Coronary artery (tissue), 2 donors: Measurements from ENCODE around the gene TPRA1.

Source experiments
- DNase-seq: peaks from one replicate; pipeline ENCODE4 v3.0.0-alpha.2; 2017; ENCODE audit warnings: low spot score
- H3K27ac ChIP-seq, 2 donors: fragments of 200-600 bp; sonication (generic); one replicate each; pipeline ENCODE4 v1.5.1; 2016 to 2019
- H3K4me3 ChIP-seq: fragments of 200-600 bp; sonication (generic); 2 replicates; pipeline ENCODE4 v1.5.1; 2016; ENCODE audit warnings: mild to moderate bottlenecking, moderate library complexity
- TF ChIP-seq, protein P1 (sequence below): fragments of 200-600 bp; sonication (generic); IDR thresholded peaks from one replicate; pipeline ENCODE4 v1.5.1; 2019; ENCODE audit warnings: antibody characterized with exemption

Gene TPRA1

GRCh38 chr3:127590593-127591465, at the start of gene TPRA1:
Gene TPRA1 (minus strand): TSS chr3:127590733. CDS start chr3:127580146, 10,587 bp downstream.
- H3K27ac ChIP-seq, result peak within 1 kb of the TSS; percentile 84 to 92
- H3K4me3 ChIP-seq, result peak within 1 kb of the TSS; percentile 95
- TF ChIP-seq, protein P1, sequence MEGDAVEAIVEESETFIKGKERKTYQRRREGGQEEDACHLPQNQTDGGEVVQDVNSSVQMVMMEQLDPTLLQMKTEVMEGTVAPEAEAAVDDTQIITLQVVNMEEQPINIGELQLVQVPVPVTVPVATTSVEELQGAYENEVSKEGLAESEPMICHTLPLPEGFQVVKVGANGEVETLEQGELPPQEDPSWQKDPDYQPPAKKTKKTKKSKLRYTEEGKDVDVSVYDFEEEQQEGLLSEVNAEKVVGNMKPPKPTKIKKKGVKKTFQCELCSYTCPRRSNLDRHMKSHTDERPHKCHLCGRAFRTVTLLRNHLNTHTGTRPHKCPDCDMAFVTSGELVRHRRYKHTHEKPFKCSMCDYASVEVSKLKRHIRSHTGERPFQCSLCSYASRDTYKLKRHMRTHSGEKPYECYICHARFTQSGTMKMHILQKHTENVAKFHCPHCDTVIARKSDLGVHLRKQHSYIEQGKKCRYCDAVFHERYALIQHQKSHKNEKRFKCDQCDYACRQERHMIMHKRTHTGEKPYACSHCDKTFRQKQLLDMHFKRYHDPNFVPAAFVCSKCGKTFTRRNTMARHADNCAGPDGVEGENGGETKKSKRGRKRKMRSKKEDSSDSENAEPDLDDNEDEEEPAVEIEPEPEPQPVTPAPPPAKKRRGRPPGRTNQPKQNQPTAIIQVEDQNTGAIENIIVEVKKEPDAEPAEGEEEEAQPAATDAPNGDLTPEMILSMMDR, result no peak
- DNase-seq, result peak; percentile 95

- TF ChIP-seq, protein P1, result no peak
- no peak overlapping the region for H3K27ac ChIP-seq
- DNase-seq, result no peak
- H3K4me3 ChIP-seq, result no peak overlapping the region
These were observed 49.5 kb upstream of the TPRA1 start for GRCh38 chr3:127640042-127640355.

- Histone ChIP-seq H3K27ac (no peak overlapping the region), H3K4me3 (no peak overlapping the region)
- DNase-seq, result no peak
- TF ChIP-seq, protein P1, result no peak
These were observed 48.9 kb upstream of the TPRA1 start for GRCh38 chr3:127639173-127640041.

- DNase-seq, result no peak
- Histone ChIP-seq H3K4me3 (no peak overlapping the region), H3K27ac (no peak overlapping the region)
- TF ChIP-seq, protein P1, result no peak
These were observed 47.4 kb upstream of the TPRA1 start for GRCh38 chr3:127637971-127638370.

DNA sequence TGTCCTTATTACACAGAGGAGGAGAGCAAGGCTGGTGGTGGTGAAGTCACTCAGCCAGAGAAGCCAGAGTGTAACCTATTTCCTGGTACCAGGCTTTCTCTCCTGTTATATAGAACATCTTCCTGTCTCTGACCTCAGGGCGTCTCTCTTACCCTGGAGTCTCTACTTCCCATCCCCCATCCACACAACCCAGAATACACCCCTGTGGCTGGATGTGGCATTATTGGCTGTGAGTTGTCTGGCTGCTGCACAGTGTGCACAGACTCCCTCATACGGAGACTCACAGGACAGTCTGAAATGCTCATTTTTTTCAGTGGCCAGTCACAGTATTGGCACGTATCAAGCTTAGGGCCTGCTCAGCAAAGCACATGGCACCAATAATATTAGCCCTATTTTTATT, 47.0 kb upstream of the TPRA1 start:
- Histone ChIP-seq H3K27ac (no peak overlapping the region), H3K4me3 (no peak overlapping the region)
- TF ChIP-seq, protein P1, result no peak
- DNase-seq, result no peak

DNA sequence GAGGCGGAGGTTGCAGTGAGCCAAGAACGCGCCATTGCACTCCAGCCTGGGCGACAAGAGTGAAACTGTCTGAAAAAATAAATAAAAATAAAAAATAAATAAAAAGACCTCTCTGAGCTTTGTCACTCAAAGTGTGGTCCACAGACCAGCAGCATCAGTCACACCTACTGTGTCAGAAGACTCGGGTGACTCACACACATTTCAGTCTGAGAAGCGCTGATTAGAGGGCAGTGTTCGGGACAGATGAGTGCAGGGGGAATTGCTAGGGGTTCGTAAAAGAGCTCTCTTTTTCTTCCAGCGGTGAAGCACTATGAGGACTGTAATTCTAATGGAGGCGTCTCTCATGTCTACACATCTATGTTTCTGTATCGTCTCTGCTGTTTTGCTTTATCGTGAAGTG, 44.1 kb upstream of the TPRA1 start:
- TF ChIP-seq, protein P1, result no peak
- Histone ChIP-seq H3K27ac (no peak overlapping the region), H3K4me3 (no peak overlapping the region)
- DNase-seq, result no peak
